ENCODE measurements around the gene NEURL1.

NEURL1 gene

GRCh38 chr10:103568505-103568904 is 75.0 kb downstream of the NEURL1 start:
- DNase-seq = no peak

GRCh38 chr10:103569896-103570295 is 76.4 kb downstream of the NEURL1 start:
- DNase-seq = no peak

- DNase-seq = no peak
Observed at GRCh38 chr10:103570844-103571655, 77.5 kb downstream of the NEURL1 start.

- DNase-seq = no peak
Observed at GRCh38 chr10:103571656-103571975, 78.1 kb downstream of the NEURL1 start.

GRCh38 chr10:103572347-103573204 is 79.1 kb downstream of the NEURL1 start:
- DNase-seq = no peak

GRCh38 chr10:103573205-103573487 is 79.6 kb downstream of the NEURL1 start:
- no peak for DNase-seq

GRCh38 chr10:103574097-103575061 is 80.9 kb downstream of the NEURL1 start:
- no peak for DNase-seq

GRCh38 chr10:103575416-103576075 is 82.0 kb downstream of the NEURL1 start:
- DNase-seq = no peak

GRCh38 chr10:103576076-103576471 is 82.6 kb downstream of the NEURL1 start:
- DNase-seq = no peak

- no peak for DNase-seq
Observed at GRCh38 chr10:103576862-103577261, 83.4 kb downstream of the NEURL1 start.

- DNase-seq = no peak
Observed at GRCh38 chr10:103578782-103579382, 85.4 kb downstream of the NEURL1 start.

GRCh38 chr10:103580011-103580410 is 86.5 kb downstream of the NEURL1 start:
- DNase-seq = no peak

GRCh38 chr10:103580430-103580829 is 86.9 kb downstream of the NEURL1 start:
- no peak for DNase-seq

- DNase-seq = no peak
Observed at GRCh38 chr10:103581499-103581898, 88.0 kb downstream of the NEURL1 start.

GRCh38 chr10:103582331-103583123 is 89.0 kb downstream of the NEURL1 start:
- no peak for DNase-seq

- DNase-seq = no peak
Observed at GRCh38 chr10:103583871-103584215, 90.3 kb downstream of the NEURL1 start.

- no peak for DNase-seq
Observed at GRCh38 chr10:103584216-103585010, 90.9 kb downstream of the NEURL1 start.

GRCh38 chr10:103585011-103585405 is 91.5 kb downstream of the NEURL1 start:
- no peak for DNase-seq

- DNase-seq = no peak
Observed at GRCh38 chr10:103587073-103587472, 93.6 kb downstream of the NEURL1 start.

GRCh38 chr10:103589074-103589630 is 95.6 kb downstream of the NEURL1 start:
- DNase-seq = no peak

Data from NCI-H524 treated with DMSO at 0.1 percent for 48 hours (cell line).